Lower leg skin (tissue), 3 donors: Measurements from ENCODE around the gene TBC1D26.
"Not testable (repeated sequence)": the region's sequence is repeated elsewhere in the genome, so short reads cannot be mapped to it uniquely, and the experiment has no call there.

Experiments used
- CTCF ChIP-seq, 3 donors: fragments of 450-650 bp; IDR thresholded peaks; one replicate each; pipeline ENCODE4 v1.5.1; 2016; ENCODE audit warnings: antibody characterized with exemption in 3 of 3, mild to moderate bottlenecking in 3 of 3, moderate library complexity in 2 of 3
- POLR2A ChIP-seq, 2 donors: fragments of 450-650 bp; IDR thresholded peaks; one replicate each; pipeline ENCODE4 v1.6.1; 2016 to 2017; ENCODE audit warnings: antibody characterized with exemption in 2 of 2, mild to moderate bottlenecking in 1 of 2, moderate library complexity in 1 of 2

GRCh38 chr17:15699413-15699924, 32.6 kb upstream of the TBC1D26 start, which contains the start of gene ZNF286A:
- not testable (repeated sequence) for TF ChIP-seq CTCF, POLR2A (IDR thresholded peaks at IDR 0.05)
